KOPT-K1 (cell line): ENCODE measurements around the gene GLIS1.

Experiments used
- H3K27ac ChIP-seq: fragments of 200-600 bp; sonication (generic); 2 replicates; pipeline ENCODE4 v1.5.1; 2016; ENCODE audit warnings: antibody characterized with exemption, mild to moderate bottlenecking, low read depth, low read length; ENCODE audit not compliant: poor library complexity, severe bottlenecking
- H3K36me3 ChIP-seq: fragments of 200-600 bp; sonication (generic); 2 replicates; pipeline ENCODE4 v1.5.1; 2017; ENCODE audit warnings: antibody characterized with exemption, mild to moderate bottlenecking, low read length, moderate library complexity; ENCODE audit not compliant: insufficient read depth
- H3K9me3 ChIP-seq: fragments of 200-600 bp; sonication (generic); 2 replicates; pipeline ENCODE4 v1.5.1; 2017; ENCODE audit warnings: antibody characterized with exemption, low read length, mild to moderate bottlenecking; ENCODE audit not compliant: insufficient read depth, poor library complexity, severe bottlenecking

The GLIS1 gene

DNA sequence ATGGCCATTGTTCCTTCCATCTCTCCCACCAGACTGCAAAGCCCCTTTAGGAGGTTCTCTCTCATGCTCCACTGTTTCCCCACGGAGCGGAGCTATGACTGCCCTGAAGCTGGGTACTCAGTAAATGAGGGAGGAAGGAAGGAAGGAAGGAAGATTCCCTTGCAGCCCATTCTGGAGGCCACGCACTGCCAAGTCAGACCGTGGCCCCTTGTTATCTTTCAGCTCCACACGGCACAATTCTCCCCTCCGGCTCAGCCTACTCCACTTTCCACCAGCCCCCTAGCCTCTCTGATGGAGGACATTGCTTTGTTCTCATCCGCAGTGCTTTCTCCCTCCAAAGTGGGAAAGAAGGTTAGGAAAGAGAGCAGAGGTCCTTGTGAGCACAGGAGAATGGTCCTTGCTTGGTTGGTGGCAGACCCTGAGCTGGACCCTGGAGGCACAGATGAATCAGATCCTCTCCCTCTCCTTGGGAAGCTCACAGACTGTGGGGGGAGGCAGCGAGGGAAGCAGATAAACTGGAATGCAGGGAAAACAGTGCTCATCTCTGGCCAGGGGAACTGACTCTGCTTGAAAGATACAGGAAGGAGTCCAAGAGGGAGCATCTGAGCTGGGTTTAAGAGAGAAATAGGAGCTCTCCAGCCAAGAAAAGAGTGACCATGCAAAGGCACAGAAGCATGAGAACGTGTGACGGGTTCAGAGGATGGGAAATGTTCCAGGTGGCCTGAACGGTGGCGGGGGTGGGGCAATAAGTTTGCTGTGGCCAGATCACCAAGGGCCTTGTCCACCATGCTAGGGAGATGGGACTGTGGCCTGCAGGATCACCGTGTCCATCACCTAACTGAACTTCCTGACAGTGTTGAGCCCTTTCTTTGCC, 52.6 kb downstream of the GLIS1 start:
- Histone ChIP-seq H3K36me3 (no peaks in the 10 kb centered on the region), H3K9me3 (no peaks in the 10 kb centered on the region), H3K27ac (no peak overlapping the region)

DNA sequence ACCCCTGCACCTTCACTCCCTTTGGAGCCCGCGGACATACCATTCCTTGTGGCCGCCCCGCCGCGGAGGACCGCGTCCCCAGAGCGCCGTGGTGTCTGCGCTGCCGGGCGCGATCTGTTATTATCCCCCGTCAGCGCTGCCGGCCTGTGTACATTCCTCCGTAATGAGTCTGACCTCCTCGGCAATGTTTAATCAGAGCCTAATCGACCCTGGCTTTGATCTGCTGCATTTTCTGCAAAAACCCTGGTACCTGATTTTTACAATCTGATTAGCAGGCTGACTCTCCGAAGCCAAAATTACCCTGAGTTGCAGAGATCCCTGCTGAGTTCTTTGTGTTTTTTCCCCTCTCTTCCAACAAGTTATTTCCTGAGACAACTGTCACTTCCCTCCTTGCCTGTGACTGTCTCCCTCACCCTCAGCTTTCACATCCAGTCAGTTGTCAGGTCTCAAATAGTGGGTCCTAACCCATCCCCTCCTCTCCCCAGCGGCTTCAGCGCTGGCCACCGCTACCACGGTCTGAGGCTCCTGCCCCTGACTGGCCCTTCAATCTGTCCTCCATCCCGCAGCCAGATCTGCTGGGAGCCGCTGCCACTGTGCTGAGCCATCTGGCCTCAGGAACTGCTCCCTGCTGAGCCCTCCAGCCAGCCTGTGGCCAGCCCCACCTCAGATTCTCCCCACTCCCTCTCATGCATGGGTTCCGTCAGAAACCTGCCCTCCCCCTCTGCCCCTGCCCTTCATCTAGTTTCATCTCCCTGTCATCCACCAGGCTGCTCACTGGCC, 53.5 kb downstream of the GLIS1 start:
- Histone ChIP-seq H3K27ac (no peak overlapping the region), H3K36me3 (no peaks in the 10 kb centered on the region), H3K9me3 (no peaks in the 10 kb centered on the region)

DNA sequence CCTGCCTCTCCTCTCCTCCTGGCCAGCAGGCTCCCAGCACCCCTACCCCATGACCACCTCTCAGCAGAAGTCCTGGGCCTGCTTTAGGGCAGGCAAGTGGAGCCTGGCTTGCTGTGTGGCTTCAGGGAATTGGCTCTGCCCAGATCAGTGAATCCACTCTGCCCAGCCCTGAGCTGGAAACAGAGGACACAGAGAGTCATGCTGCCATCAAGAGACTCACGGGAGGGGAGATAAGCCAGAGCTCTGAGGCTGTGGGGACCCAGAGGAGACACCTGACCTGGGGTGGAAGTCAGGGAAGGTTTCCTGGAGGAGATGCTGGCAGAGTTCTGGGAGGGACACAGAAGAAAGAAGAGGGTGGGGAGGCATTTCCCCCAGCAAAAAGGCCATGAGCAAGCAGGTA, 54.2 kb downstream of the GLIS1 start:
- Histone ChIP-seq H3K27ac (no peak overlapping the region), H3K36me3 (no peaks in the 10 kb centered on the region)

GRCh38 chr1:53683986-53684740, 54.8 kb downstream of the GLIS1 start:
- Histone ChIP-seq H3K36me3 (no peaks in the 10 kb centered on the region), H3K9me3 (no peaks in the 10 kb centered on the region), H3K27ac (no peak overlapping the region)

More for the DNA sequence above, 54.2 kb downstream of the GLIS1 start:
- H3K9me3 ChIP-seq: no peaks in the 10 kb centered on the region

- Histone ChIP-seq H3K36me3 (no peaks in the 10 kb centered on the region), H3K9me3 (no peaks in the 10 kb centered on the region), H3K27ac (no peak overlapping the region)
These were observed 56.1 kb downstream of the GLIS1 start for GRCh38 chr1:53682881-53683280.

GRCh38 chr1:53681977-53682685, 56.8 kb downstream of the GLIS1 start:
- no peaks in the 10 kb centered on the region for H3K36me3 ChIP-seq
- H3K9me3 ChIP-seq: no peaks in the 10 kb centered on the region
- H3K27ac ChIP-seq: peak overlapping the region; percentile 4

DNA sequence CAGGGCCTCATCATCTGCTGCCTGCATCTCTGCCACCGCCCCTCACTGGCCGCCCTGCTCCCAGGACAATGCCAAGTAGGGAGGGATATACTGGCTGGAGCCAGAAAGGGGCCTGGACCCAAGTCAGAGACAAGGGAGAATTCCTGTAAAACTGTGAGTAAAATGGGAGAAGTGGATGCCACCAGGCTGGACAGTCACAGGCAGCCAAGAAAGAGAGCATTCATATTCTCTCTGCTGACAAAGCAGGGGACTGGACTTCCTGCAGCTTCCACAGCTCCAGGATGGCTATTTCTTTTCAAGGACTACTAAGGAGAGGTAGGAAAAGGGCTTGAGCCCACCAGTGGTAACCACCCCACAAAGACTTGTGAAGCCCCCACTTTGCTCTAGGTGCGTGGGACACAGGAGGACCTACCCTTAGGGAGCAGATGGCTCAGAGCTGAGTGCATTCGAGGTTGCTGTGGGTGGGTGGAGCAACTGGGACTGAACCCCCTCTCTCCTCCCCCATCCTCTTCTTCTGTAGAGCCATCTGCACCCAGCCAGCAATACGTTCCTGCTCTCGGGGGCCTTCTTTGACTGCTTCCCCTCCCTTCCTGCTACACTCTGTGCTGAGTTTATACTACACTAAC, 57.5 kb downstream of the GLIS1 start:
- no peaks in the 10 kb centered on the region for H3K9me3 ChIP-seq
- peak overlapping the region; percentile 4 for H3K27ac ChIP-seq
- no peaks in the 10 kb centered on the region for H3K36me3 ChIP-seq

- Histone ChIP-seq H3K9me3 (no peaks in the 10 kb centered on the region), H3K27ac (no peak overlapping the region), H3K36me3 (no peaks in the 10 kb centered on the region)
These were observed 58.1 kb downstream of the GLIS1 start for GRCh38 chr1:53680868-53681267.

DNA sequence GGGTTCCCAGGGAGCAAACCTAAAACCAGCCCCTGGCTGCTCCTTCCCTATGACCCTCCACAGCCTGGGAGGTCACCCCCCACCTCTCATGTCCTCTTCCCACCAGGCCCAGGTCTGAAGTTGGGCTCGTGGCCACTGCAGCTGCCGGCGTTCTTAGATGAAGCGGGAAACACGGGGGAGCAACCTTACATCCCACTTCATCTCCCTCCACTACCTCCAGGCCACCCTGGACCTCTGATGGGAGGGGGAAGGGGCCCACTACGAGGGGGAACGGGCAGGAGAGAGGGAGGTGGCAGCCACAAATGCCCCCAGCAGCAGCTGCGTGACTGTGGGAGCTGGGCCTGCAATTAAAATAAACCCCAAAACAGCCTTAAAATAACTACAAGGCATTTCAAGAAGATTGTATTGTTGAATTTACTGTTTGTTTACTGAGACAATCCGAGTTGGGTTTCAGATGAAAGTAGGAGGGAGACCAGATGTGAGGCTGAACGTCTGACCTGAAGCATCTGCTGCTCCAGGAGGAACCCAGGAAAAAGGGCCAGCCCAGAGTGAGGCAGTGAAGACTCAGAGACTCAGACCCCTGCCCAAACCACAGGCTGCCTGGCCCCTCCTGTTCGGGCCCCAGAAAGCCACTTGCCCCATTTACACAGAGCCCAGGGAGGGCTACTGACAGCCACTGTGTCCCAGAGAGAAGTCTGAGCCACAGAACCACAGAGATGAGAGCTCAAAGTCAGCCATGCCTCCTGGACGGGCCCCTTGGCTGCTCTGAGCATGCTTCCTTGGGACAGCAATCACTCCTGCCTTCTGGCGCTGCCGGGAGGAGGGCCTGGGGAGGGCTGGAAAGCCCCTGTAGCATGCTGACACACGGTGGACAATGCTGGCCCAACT, 59.8 kb downstream of the GLIS1 start:
- Histone ChIP-seq H3K36me3 (no peaks in the 10 kb centered on the region), H3K9me3 (no peaks in the 10 kb centered on the region), H3K27ac (no peak overlapping the region)

DNA sequence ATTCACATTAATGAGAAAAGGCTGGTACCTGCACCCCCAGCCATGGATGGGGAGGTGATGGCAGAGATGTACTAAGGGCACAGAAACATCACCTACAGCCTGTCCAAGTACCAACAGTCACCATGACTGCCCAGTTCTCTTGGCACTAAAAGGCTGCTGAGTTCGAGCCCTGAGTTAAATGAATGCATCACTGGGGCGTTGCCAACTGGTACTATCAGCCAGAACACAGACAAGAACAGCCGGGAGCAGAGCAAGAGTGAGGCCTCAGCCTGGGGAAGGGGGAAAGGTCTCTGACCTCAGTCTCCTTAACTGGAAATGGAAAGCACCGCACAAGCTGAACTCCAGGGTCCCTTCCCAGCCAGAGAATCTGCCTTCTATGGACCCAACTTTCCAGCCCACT, 60.5 kb downstream of the GLIS1 start:
- H3K9me3 ChIP-seq: no peaks in the 10 kb centered on the region
- H3K36me3 ChIP-seq: no peaks in the 10 kb centered on the region
- no peak overlapping the region for H3K27ac ChIP-seq

DNA sequence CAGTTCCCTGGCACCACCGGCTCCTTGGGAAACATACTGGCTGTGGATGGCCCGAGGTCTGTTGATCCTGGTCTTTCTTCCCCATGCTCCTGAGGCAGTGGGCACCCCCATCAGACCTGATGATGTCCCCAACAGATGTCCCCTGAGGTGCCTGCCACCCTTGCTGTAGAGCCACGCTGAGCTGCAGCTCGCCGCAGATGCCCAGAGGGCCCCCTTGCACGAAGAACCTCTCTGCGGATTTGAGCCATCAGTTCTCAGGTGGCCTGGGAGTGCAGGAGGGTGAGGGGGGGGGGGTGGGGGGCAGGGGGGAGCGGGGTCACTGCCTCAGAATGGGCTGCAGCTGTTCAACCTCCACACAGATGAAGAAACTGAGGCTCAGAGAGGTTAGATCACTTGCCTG, 60.9 kb downstream of the GLIS1 start:
- Histone ChIP-seq H3K27ac (no peak overlapping the region), H3K9me3 (no peaks in the 10 kb centered on the region), H3K36me3 (no peaks in the 10 kb centered on the region)

- Histone ChIP-seq H3K36me3 (no peaks in the 10 kb centered on the region), H3K9me3 (no peaks in the 10 kb centered on the region), H3K27ac (no peak overlapping the region)
These were observed 61.5 kb downstream of the GLIS1 start for GRCh38 chr1:53677486-53677885.

DNA sequence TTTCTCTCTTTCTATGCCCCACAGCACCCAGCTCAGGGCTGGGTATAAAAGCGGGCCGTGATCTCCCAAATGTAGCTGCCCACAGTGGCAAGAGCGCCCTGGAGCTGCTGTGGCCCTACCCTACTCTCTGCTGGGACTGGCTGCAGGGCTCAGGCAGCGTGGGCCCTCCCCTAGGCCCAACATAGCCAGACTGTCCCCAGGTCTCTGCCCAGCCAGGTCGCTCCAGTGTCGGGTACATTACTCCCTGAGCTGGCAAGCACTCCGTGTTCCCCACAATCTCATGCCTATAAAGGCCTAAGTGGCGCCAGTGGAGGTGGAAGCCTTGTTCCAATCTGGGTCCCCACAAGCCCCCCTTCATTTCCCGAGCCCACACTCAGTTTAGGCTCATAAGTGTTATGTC, 66.2 kb downstream of the GLIS1 start:
- H3K36me3 ChIP-seq: no peaks in the 10 kb centered on the region
- H3K27ac ChIP-seq: no peak overlapping the region
- H3K9me3 ChIP-seq: no peaks in the 10 kb centered on the region
